Activated CD4-positive, alpha-beta T cell treated with anti-CD3 and anti-CD28 coated beads for 4 hours (primary cell): ENCODE results near the gene APRT.
"Not testable (repeated sequence)": the region's sequence is repeated elsewhere in the genome, so short reads cannot be mapped to it uniquely, and the experiment has no call there.

ENCODE experiments used
- DNase-seq, 2 donors: peaks; one replicate each; pipeline ENCODE4 v3.0.0-alpha.2; 2020

APRT gene

DNA sequence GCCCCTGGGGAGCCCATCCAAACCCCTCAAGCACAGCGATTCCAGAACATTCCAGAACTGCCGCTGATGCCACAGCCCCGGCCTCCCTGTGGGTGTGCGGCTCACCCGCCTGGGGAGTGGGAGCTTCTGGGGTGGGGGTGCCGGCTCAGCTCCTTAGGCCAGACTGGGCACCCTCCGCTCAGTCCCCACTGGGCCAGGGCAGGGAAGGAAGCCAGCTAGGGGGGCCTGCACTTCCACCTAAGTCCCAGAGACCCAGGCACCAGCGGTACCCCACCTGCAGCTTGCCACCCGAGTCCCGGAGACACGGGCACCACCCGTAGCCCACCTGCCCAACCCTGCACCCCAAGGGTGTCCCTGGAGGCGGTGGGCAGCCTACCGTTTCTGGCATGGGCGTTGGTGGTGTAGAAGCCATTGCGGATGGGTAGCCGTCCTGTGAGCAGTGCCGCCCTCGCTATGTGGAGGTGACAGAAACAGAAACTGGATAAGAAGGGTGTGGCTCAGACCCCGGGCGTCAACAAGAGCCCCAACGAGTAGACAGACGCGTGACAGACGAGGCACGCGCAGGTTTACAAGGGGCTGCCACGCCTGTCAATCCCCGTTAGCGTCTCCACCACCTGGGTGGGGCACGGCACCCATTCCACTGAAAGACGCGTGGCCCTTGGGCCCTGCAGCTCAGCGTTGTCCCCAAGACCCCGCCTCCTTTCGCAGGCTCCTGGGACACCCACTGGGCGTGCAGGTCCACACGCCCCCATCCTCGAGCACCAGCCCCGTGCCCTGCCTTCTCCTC lies 30.0 kb upstream of the APRT start:
- no peak for DNase-seq

GRCh38 chr16:88840600-88841215 lies 29.0 kb upstream of the APRT start:
- DNase-seq: no peak

DNA sequence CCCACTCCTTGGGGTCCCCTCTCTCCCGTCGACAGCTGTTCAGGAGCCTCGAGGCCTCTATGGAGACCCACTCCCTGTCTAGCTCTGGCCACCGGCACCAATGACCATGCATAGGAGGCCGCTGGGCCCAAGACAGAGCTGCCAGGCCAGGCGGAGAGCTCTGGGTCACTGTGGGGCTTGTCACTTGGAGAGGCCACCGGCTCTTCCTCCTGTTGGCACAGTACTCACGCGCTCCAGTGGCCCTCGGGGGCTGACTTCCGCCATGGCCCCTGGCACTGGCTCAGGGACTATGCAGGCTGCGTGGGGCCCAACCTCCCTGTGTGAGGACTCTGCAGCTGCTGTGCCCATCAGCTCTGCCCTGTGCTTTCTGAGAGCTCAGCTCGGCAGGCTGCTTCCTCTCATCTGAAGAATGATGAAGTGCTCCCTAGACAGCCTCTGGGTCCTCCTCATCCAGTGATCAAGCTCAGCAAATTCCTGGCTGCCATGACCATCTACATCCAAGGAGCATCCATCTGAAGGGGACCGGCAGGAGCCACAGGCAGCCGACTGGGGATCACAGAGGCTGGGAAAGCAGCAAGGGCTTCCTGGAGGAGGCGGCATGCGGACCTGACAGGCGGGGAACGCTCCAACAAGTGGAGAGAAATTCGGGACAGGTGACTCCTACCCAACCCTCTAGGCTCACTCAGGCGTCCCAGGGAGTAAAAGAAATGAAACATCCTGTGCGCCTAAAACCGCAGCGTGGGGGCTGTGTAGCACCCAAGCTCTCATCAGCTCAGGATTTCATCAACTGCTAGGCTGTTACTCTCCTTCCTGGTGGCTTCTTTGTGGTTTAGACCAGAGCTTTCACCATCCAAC lies 28.2 kb upstream of the APRT start:
- no peak for DNase-seq

DNA sequence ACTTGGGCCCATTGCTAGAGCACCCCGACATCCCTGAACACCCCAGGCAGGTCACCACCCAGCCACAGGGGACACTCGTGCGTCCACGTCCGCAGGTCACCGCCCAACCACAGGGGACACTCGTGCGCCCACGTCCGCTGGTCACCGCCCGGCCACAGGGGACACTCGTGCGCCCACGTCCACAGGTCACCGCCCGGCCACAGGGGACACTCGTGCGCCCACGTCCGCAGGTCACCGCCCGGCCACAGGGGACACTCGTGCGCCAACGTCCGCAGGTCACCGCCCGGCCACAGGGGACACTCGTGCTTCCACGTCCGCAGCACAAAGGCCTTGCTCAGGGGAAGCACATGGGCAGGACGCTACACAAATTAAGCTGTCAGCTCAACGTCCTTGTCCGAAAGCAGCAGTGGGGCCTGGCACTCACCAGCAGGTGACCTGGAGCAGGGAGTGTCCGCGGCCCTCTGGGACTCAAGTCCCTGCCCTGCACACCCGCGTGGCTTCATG lies 27.4 kb upstream of the APRT start:
- no peak for DNase-seq

DNA sequence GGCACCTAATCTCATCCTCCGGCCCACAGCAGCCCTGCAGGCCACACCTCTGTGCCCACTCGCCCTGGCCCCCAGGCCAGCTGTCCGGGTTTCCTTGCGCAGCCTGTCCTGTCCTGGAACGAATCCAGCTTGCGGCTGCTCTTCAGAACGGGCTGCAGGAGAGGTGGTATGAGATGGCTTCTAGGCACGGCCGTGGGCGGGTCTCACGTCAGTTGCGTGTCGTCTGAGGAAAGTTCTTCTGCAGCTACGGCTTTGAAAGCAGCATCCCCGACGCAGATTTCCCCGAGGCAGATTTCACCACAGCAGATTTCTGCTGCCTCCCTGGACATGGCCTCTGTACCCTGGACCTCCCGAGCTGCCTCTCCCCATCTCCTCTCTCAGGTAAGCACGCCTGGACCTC lies 26.8 kb upstream of the APRT start:
- DNase-seq: no peak

DNA sequence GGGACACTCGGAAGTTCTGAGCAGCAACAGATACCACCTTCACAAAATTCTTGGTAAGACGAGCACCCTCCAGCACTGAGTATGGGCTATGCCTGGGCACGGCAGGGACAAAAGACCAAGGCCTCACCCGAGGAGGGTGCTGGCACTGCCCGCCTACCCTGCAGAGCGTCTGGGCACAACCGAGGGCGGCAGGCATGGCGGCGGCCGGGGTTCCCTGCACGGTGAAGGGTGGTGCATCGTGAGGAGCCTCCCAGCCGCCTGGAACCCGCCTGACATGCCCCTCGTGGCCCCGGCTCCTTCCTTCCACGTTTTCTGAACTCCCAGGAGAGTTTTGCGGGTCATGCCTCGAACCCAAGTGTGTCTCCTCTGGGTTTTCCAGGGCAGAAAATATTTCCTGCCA lies 26.1 kb upstream of the APRT start:
- DNase-seq: no peak

- DNase-seq: no peak
Measured at GRCh38 chr16:88836791-88837190, 25.1 kb upstream of the APRT start.

DNA sequence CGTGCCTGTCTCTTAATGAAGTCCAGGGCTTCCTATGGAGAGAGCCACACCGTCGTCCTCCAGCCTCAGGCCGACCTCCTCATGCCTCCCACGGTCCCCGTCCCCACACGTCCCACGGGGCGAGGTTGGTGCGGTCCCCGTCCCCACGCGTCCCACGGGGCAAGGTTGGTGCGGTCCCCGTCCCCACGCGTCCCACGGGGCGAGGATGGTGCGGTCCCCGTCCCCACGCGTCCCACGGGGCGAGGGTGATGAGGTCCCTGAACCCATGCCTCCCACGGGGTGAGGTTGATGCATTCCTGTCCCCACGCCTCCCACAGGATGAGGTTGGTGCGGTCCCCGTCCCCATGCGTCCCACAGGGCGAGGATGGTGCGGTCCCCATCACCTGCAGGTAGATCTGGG lies 24.1 kb upstream of the APRT start:
- DNase-seq: no peak

- no peak for DNase-seq
Measured at GRCh38 chr16:88835383-88835782, 23.7 kb upstream of the APRT start.

DNA sequence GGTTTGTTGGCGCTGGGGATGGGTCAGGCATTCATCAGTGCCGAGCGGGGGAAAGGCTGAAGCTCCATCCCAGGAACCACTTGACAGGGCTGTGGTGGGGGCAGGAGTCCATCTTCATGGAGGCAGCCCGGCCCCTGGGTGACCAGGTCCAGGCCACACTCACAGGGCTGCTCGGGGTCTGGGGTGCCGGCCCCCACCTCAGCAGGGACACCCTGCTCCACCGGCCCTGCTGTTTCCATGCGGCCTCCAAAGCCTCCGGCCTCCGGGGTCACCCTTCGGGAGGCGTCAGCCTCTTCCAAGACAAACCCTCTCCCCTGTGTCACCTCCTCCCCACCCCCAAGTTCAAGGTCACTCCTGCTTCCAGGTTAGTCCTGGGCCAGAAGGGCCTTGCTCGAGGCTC lies 22.9 kb upstream of the APRT start:
- DNase-seq: no peak

DNA sequence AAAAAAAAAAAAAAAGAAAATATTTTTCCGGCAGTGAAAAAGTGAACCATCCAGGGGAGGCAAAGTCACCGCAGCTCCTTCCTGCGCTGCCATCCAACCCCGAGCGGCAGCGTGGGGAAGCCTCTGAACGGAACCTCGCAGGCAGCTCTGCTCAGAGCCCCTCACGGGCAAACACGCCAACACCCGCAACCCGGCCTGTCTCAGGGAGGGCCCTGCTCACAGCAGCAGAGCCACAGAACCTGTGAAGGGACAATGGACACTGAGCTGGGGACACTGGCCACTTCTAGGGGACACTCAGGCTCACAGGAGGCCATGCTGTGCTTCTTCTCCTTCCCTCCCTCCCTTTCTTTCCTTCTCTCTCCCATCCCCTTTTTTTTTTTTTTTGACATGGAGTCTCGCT lies 21.4 kb upstream of the APRT start:
- DNase-seq: no peak

GRCh38 chr16:88831838-88832237 lies 20.1 kb upstream of the APRT start:
- DNase-seq: no peak

DNA sequence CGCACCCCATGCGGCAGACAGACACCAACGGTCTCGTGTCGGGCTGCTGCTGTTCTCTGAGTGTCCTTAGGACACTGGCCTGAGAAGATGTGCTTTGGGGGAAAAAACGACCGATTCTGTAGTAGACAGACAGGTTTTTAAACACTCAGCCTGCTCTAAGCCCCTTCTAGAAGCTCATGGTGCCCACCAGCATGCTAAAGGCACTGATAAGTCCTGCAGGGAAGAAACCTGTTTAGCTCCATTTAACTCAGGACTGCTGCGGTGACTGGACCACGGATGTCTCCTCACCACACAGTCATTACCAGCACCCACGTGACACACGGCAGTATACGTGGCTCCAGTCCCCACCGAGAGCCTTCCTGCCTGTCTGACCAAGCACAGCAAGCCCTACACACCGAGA lies 19.1 kb upstream of the APRT start:
- no peak for DNase-seq

GRCh38 chr16:88830258-88830657 lies 18.5 kb upstream of the APRT start:
- no peak for DNase-seq

- no peak for DNase-seq
Measured at GRCh38 chr16:88828711-88829110, 17.0 kb upstream of the APRT start.

- DNase-seq: no peak
Measured at GRCh38 chr16:88827727-88828126, 16.0 kb upstream of the APRT start.

- DNase-seq: no peak
Measured at GRCh38 chr16:88826070-88826840, 14.5 kb upstream of the APRT start.

- no peak for DNase-seq
Measured at GRCh38 chr16:88825146-88825545, 13.4 kb upstream of the APRT start.

- DNase-seq: no peak
Measured at GRCh38 chr16:88824256-88825077, 12.7 kb upstream of the APRT start.

GRCh38 chr16:88823646-88824045 lies 11.9 kb upstream of the APRT start:
- not testable (repeated sequence) for DNase-seq

DNA sequence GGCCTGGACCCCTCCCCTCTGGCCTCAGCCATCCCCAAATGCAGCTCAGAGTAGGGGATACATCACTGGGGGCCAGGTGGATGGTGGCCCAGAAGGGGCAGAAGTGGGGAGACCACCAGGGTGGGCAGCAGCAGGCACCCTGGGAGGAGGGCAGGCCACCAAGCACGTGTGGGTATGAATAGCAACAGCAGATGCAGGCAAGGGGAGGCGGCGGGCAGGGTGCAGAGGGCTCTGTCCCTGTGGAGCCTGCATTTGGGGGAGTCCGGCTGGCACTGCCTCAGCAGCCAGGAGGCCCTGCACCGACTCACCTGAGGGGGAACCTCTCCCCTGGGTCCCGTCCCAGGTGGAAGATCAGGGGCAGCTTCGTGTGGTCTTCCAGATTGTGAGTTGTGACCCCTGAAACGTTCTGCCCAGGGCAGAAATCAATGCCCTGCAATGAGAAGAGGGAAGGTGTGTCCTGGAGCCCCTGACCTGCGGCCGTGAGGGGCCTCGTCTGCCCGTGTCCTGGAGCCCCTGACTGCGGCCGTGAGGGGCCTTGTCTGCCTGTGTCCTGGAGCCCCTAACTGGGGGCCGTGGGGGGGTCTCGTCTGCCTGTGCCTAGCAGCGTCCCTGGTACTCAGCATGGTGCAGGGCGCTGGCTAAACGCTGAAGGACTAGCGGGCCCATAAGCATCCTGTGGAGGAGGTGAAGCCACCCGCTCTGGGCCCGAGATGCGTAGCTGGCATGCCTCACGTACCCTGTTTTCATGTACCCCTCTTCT lies 10.7 kb upstream of the APRT start:
- DNase-seq: no peak
